Germinal center (tissue), 1 donor: ENCODE data around the gene CLASP1.
"Not testable (repeated sequence)": the region's sequence is repeated elsewhere in the genome, so short reads cannot be mapped to it uniquely, and the experiment has no call there.

Experiments used
- DNase-seq: peaks from one replicate; pipeline ENCODE4 v3.0.0; 2012; ENCODE audit warnings: mixed read lengths, low spot score

The CLASP1 gene

GRCh38 chr2:121649149-121649595 lies at the start of gene CLASP1:
TSS of gene CLASP1 (minus strand) at chr2:121649462. CDS start at chr2:121605895, 43,567 bp downstream.
- no peak for DNase-seq

GRCh38 chr2:121698318-121698930 lies 49.2 kb upstream of the CLASP1 start:
- no peak for DNase-seq

GRCh38 chr2:121697108-121697631 lies 47.9 kb upstream of the CLASP1 start:
- no peak for DNase-seq

GRCh38 chr2:121696410-121696930 lies 47.2 kb upstream of the CLASP1 start:
- no peak for DNase-seq

GRCh38 chr2:121695171-121695451 lies 45.8 kb upstream of the CLASP1 start:
- DNase-seq, result no peak

GRCh38 chr2:121694398-121695170 lies 45.3 kb upstream of the CLASP1 start:
- no peak for DNase-seq

- not testable (repeated sequence) for DNase-seq
These were observed 41.3 kb upstream of the CLASP1 start for GRCh38 chr2:121690572-121690971.

- no peak for DNase-seq
These were observed 40.8 kb upstream of the CLASP1 start for GRCh38 chr2:121690095-121690494.

GRCh38 chr2:121689356-121689755 lies 40.1 kb upstream of the CLASP1 start:
- no peak for DNase-seq

- DNase-seq, result no peak
These were observed 39.6 kb upstream of the CLASP1 start for GRCh38 chr2:121688820-121689219.

GRCh38 chr2:121686902-121687301 lies 37.6 kb upstream of the CLASP1 start:
- no peak for DNase-seq

GRCh38 chr2:121686218-121686617 lies 37.0 kb upstream of the CLASP1 start:
- DNase-seq, result no peak

GRCh38 chr2:121682396-121683298 lies 33.4 kb upstream of the CLASP1 start:
- DNase-seq, result no peak

GRCh38 chr2:121677855-121678254 lies 28.6 kb upstream of the CLASP1 start:
- DNase-seq, result no peak

GRCh38 chr2:121671621-121672020 lies 22.4 kb upstream of the CLASP1 start:
- DNase-seq, result not testable (repeated sequence)

- DNase-seq, result no peak
These were observed 20.9 kb upstream of the CLASP1 start for GRCh38 chr2:121670181-121670580.

- no peak for DNase-seq
These were observed 18.4 kb upstream of the CLASP1 start for GRCh38 chr2:121667618-121668017.

- no peak for DNase-seq
These were observed 16.8 kb upstream of the CLASP1 start for GRCh38 chr2:121666042-121666441.

- DNase-seq, result no peak
These were observed 16.2 kb upstream of the CLASP1 start for GRCh38 chr2:121665504-121665903.

- no peak for DNase-seq
These were observed 15.5 kb upstream of the CLASP1 start for GRCh38 chr2:121664713-121665112.

- no peak for DNase-seq
These were observed 14.8 kb upstream of the CLASP1 start for GRCh38 chr2:121664086-121664485.

GRCh38 chr2:121663434-121663833 lies 14.2 kb upstream of the CLASP1 start:
- DNase-seq, result no peak
